Measurements from ENCODE around the gene CNIH4. TPM values are rescaled to one million over a fixed set of nuclear protein-coding genes. Genes with fewer than 3 reads are reported as not detected.

Gene CNIH4
- total RNA-seq, 1 experiment from 2014 or later = 104 TPM

DNA sequence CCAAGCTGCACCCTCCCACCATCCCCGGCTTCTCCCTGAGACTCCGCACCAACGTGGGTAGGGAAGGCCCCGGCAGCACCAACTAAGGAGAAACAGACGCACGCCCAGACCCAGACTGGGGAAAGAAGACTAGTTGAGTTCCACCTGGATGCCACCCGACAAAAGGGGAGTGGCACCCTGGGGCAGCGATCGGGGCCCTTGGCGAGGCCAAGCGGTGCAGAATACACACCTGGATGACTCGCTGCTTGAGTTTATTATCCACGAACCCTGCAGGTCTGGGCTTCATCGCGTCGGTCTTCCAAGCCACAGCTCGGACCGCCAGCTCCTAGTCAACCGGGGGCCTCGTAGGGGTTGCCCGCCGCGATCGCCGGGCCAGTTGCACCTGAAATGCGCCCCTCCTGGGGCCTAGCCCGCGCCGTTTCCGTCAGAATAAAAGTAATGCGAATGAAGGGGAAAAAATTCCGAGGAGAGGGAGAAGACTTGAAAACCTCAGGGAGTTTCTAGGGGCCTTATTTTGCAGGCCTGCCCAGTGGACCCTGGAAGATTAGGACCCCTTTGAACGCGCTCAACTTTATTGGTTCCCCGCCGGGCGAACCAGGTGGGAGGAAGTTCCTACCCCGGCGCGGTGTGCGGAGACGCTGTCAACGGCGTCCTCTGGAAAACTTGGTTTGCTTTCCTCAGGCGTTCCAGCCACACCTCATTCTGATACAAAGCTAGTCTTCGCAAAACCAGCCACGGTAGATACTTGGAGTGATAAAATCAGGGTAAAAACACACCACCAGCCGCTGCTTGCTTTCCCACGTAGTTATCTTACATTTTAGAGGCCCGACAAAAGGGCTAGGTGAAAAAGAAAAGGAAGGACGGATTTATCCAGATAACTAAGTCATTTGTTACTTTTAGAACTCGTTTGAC, 26.6 kb upstream of the CNIH4 start, which contains the start of gene NVL:
Gene NVL (minus strand): TSS at position 331 of the 912 bp plus-strand sequence. CDS start 45 bp downstream, at position 286.
- H2BK12ac ChIP-seq (ENCODE audit: insufficient read length, low read depth, low read length) = no peak within 1 kb of the TSS

More for the DNA sequence above, 26.6 kb upstream of the CNIH4 start, which contains the start of gene NVL:
- peak; percentile 88 for DNase-seq
- H3K23me2 ChIP-seq (ENCODE audit: insufficient read length, low read depth, low read length, poor library complexity, severe bottlenecking) = peaks cover 9% of the 10 kb centered on the region
- H4K5ac ChIP-seq (ENCODE audit: insufficient read length, low read depth, low read length) = peak within 1 kb of the TSS; percentile 46
- H3K4me1 ChIP-seq (ENCODE audit: insufficient read depth, low read length) = no peaks in the 10 kb centered on the region
- no peak within 1 kb of the TSS for H3T11ph ChIP-seq (ENCODE audit: low read length)
- no peaks in the 10 kb centered on the region for H4K20me1 ChIP-seq (ENCODE audit: control insufficient read depth, insufficient read depth, insufficient read length)
- H2BK5ac ChIP-seq (ENCODE audit: insufficient read length, low read length) = no peak within 1 kb of the TSS
- peaks cover 8% of the 10 kb centered on the region for H3K79me1 ChIP-seq (ENCODE audit: insufficient read depth, low read depth, low read length, poor library complexity, severe bottlenecking)
- Mint-ChIP-seq H3K27ac (peak within 1 kb of the TSS; percentile 100), H3K4me1 (peaks cover 25 to 31% of the 10 kb centered on the region in 2 experiments), H3K27me3 (ENCODE audit: low read depth) (no peaks in the 10 kb centered on the region), H3K4me3 (peak within 1 kb of the TSS; percentile 93 to 99), H3K9me3 (no peaks in the 10 kb centered on the region), H3K36me3 (ENCODE audit: insufficient read depth in 1 of 3, low read depth in 3 of 3) (peaks cover 3 to 12% (median 10%) of the 10 kb centered on the region in 3 experiments; a peak in 5 of 7 replicates)
- no peaks in the 10 kb centered on the region for H3K9me3 ChIP-seq (ENCODE audit: control insufficient read depth, low read depth, low read length)
- peak within 1 kb of the TSS; percentile 96 for H3K4me2 ChIP-seq (ENCODE audit: insufficient read depth, insufficient read length, low read length)
- no peaks in the 10 kb centered on the region for H3K27me3 ChIP-seq (ENCODE audit: insufficient read depth, low read length)
- H3K79me2 ChIP-seq (ENCODE audit: insufficient read depth, low read length) = peaks cover 12% of the 10 kb centered on the region; the same call in 1 of the 2 replicates
- H3K18ac ChIP-seq (ENCODE audit: insufficient read length, low read depth, low read length) = peak within 1 kb of the TSS; percentile 89
- no peak within 1 kb of the TSS for H2BK20ac ChIP-seq (ENCODE audit: low read depth, low read length, poor library complexity, severe bottlenecking)
- no peak within 1 kb of the TSS for H2BK15ac ChIP-seq (ENCODE audit: low read depth, low read length)
- no peak within 1 kb of the TSS for H2AK5ac ChIP-seq (ENCODE audit: insufficient read length, low read length)
- peak within 1 kb of the TSS; percentile 41 for H2AFZ ChIP-seq (ENCODE audit: low read length)
- H4K91ac ChIP-seq (ENCODE audit: insufficient read length, low read depth, low read length) = no peak within 1 kb of the TSS
- peak within 1 kb of the TSS; percentile 0 for H3K27ac ChIP-seq (ENCODE audit: insufficient read length, low read depth, low read length)
- peak within 1 kb of the TSS; percentile 75; the same call in 1 of the 2 replicates for H3K14ac ChIP-seq (ENCODE audit: insufficient read depth, low read length)
- H3K23ac ChIP-seq (ENCODE audit: insufficient read length, low read depth, low read length) = no peak within 1 kb of the TSS
- WGBS (ENCODE audit: extremely low coverage, insufficient read length, low lambda C conversion rate) = no CpG with 5 or more reads among the region's 52 CpGs
- H3K9ac ChIP-seq (ENCODE audit: extremely low read depth, insufficient read length, low read length) = peak within 1 kb of the TSS; percentile 89
- H2BK120ac ChIP-seq (ENCODE audit: low read depth, low read length, poor library complexity, severe bottlenecking) = peak within 1 kb of the TSS; percentile 98
- TF ChIP-seq, protein P1, sequence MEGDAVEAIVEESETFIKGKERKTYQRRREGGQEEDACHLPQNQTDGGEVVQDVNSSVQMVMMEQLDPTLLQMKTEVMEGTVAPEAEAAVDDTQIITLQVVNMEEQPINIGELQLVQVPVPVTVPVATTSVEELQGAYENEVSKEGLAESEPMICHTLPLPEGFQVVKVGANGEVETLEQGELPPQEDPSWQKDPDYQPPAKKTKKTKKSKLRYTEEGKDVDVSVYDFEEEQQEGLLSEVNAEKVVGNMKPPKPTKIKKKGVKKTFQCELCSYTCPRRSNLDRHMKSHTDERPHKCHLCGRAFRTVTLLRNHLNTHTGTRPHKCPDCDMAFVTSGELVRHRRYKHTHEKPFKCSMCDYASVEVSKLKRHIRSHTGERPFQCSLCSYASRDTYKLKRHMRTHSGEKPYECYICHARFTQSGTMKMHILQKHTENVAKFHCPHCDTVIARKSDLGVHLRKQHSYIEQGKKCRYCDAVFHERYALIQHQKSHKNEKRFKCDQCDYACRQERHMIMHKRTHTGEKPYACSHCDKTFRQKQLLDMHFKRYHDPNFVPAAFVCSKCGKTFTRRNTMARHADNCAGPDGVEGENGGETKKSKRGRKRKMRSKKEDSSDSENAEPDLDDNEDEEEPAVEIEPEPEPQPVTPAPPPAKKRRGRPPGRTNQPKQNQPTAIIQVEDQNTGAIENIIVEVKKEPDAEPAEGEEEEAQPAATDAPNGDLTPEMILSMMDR (conservative IDR thresholded peaks at IDR 0.05) = no peak
- H3K4ac ChIP-seq (ENCODE audit: low read depth, low read length) = no peak within 1 kb of the TSS
- no peak within 1 kb of the TSS for H3K56ac ChIP-seq (ENCODE audit: insufficient read length, low read depth, low read length)
- no peak within 1 kb of the TSS for H4K8ac ChIP-seq (replicated peaks; ENCODE audit: insufficient read length, low read depth, low read length)

All from H9 (cell line).